Colonic mucosa (tissue), 4 donors: ENCODE data around the gene TSPAN16. TPM values are rescaled to one million over a fixed set of nuclear protein-coding genes. Genes with fewer than 3 reads are reported as not detected.

ENCODE experiments used
- DNase-seq: peaks from one replicate; pipeline ENCODE4 v3.0.0-alpha.2; 2020
- H3K27ac ChIP-seq: fragments of 200-600 bp; one replicate; pipeline ENCODE4 v1.8.0; 2021
- H3K27me3 ChIP-seq: fragments of 200-600 bp; one replicate; pipeline ENCODE4 v1.8.0; 2021
- H3K36me3 ChIP-seq: fragments of 200-600 bp; one replicate; pipeline ENCODE4 v1.8.0; 2021
- H3K4me1 ChIP-seq: fragments of 200-600 bp; one replicate; pipeline ENCODE4 v1.8.0; 2021; ENCODE audit warnings: mild to moderate bottlenecking
- H3K4me3 ChIP-seq: fragments of 200-600 bp; one replicate; pipeline ENCODE4 v1.8.0; 2021
- H3K9ac ChIP-seq, 2 donors: one replicate each; pipeline ENCODE4 v1.7.0; 2013; ENCODE audit warnings: control low read depth in 2 of 2, low read depth in 2 of 2, low read length in 2 of 2
- H3K9me3 ChIP-seq: fragments of 200-600 bp; one replicate; pipeline ENCODE4 v1.8.0; 2021
- intact Hi-C: fragments of 100-400 bp; cut with DNase I; formaldehyde crosslinking; loops from one replicate; pipeline ENCODE4 v1.14.1; 2022
- total RNA-seq, 2 donors: library from RNA; stranded (reverse); fragmentation: NEBNext Ultra II Directional in 1 of 2; extraction: Animal tissue kit (Norgen Biotek cat#: 25700) in 1 of 2; gene quantifications; one replicate each; pipeline ENCODE4 v1.2.1, GENCODE V29; 2021
- TF ChIP-seq, protein P1 (sequence below): fragments of 200-600 bp; IDR thresholded peaks from one replicate; pipeline ENCODE4 v1.8.0; 2022; ENCODE audit warnings: antibody characterized with exemption, mild to moderate bottlenecking
- donor health status: healthy.
- donor health status: DM: no; HTN: no; CAD: no.
- donor health status: DM: no; HTN: no; CAD: no.

The TSPAN16 gene
- total RNA-seq, 2 donors from 2014 or later: not detected

DNA sequence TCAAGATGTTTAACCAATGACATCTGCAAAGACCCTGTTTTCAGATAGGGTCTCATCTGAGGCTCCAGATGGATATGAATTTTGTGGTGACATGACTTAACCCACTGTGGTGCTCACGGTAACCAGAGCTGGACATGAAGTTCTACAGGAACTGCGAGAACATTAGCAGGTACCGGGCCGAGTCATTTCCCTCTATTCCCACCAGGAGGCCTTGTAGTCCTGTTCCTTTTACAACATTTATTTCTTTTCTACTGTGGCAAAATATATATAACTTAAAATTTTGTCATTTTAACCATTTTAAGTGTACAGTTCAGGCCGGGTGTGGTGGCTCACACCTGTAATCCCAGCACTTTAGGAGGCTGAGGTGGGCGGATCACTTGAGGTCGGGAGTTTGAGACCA, 7.6 kb upstream of the TSPAN16 start:
- intact Hi-C loops: no loop called here
- Histone ChIP-seq H3K9me3 (no peaks in the 10 kb centered on the region), H3K4me1 (no peaks in the 10 kb centered on the region), H3K9ac (no peak overlapping the region), H3K36me3 (no peaks in the 10 kb centered on the region), H3K27me3 (no peaks in the 10 kb centered on the region), H3K27ac (no peak overlapping the region), H3K4me3 (no peak overlapping the region)
- TF ChIP-seq, protein P1, sequence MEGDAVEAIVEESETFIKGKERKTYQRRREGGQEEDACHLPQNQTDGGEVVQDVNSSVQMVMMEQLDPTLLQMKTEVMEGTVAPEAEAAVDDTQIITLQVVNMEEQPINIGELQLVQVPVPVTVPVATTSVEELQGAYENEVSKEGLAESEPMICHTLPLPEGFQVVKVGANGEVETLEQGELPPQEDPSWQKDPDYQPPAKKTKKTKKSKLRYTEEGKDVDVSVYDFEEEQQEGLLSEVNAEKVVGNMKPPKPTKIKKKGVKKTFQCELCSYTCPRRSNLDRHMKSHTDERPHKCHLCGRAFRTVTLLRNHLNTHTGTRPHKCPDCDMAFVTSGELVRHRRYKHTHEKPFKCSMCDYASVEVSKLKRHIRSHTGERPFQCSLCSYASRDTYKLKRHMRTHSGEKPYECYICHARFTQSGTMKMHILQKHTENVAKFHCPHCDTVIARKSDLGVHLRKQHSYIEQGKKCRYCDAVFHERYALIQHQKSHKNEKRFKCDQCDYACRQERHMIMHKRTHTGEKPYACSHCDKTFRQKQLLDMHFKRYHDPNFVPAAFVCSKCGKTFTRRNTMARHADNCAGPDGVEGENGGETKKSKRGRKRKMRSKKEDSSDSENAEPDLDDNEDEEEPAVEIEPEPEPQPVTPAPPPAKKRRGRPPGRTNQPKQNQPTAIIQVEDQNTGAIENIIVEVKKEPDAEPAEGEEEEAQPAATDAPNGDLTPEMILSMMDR: peak; percentile 37
- no peak for DNase-seq

DNA sequence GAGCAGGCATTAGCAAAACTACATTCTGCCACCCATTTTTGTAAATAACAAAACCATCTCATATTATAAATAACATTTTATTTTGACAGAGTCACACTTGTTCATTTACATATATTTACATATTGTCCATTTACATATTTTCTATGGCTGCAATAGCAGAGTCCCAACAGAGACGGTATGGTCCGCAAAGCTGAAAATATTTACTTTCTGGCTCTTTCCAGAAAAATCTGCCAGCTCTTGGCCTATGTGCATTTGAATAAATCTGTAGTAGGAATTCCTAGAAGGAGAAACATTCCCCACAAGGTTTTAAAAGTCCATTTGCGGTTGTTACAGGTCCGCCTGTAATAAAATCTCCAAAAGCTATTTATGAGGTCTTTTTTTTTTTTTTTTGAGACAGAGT, 5.7 kb upstream of the TSPAN16 start:
- H3K9ac ChIP-seq: no peak overlapping the region
- no peak overlapping the region for H3K4me3 ChIP-seq
- H3K9me3 ChIP-seq: no peaks in the 10 kb centered on the region
- no peaks in the 10 kb centered on the region for H3K36me3 ChIP-seq
- TF ChIP-seq, protein P1: no peak
- intact Hi-C loops: loop anchor here (5.0 kb wide), 2 partner anchors 92 to 157 kb away; partner anchors contain the start of gene EPOR
- DNase-seq: no peak
- H3K27ac ChIP-seq: no peak overlapping the region
- no peaks in the 10 kb centered on the region for H3K27me3 ChIP-seq
- H3K4me1 ChIP-seq: no peaks in the 10 kb centered on the region

DNA sequence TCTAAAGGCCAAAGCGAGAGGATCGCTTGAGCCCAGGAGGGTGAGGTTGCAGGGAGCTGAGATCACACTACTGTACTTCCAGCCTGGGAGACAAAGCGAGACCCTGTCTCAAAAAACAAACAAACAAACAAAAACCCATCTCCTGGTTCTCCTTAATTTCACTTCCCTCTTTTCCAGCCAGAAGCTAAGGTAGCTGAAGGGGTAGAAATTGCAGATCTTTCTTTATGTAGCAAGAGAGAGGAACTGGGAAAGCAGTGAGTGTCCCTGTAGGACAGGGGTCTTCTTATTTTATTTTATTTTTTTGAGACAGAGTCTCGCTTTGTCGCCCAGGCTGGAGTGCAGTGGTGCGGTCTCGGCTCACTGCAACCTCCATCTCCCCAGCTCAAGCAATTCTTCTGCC, 4.5 kb upstream of the TSPAN16 start:
- DNase-seq: no peak
- Histone ChIP-seq H3K27ac (no peak overlapping the region), H3K4me1 (no peaks in the 10 kb centered on the region), H3K4me3 (no peak overlapping the region), H3K27me3 (no peaks in the 10 kb centered on the region), H3K9ac (no peak overlapping the region), H3K9me3 (no peaks in the 10 kb centered on the region), H3K36me3 (no peaks in the 10 kb centered on the region)
- intact Hi-C loops: loop anchor here (5.0 kb wide), 2 partner anchors 91 to 156 kb away; partner anchors contain the start of gene EPOR
- TF ChIP-seq, protein P1: no peak

DNA sequence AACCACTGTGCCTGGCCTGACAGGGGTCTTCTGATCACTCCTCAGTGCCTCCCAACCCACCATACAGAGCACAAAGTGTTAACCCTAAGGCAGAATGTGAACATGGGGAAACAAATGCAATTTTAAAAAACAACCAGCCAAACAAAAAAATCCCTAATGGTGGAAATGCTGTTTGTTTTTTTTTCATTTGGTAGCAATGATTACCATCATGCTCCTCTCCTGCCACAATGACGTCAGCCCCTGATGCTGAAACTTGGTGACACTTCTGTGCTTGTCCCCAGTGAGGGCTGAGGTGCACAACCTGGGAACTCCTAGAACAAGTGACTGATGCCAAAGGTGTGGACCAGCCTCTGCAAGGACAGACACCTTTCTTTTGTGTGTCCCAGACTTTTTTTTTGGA, 4.0 kb upstream of the TSPAN16 start:
- intact Hi-C loops: loop anchor here (5.0 kb wide), 2 partner anchors 90 to 155 kb away; partner anchors contain the start of gene EPOR
- Histone ChIP-seq H3K27me3 (no peaks in the 10 kb centered on the region), H3K9me3 (no peaks in the 10 kb centered on the region), H3K4me1 (no peaks in the 10 kb centered on the region), H3K9ac (no peak overlapping the region), H3K4me3 (no peak overlapping the region), H3K36me3 (no peaks in the 10 kb centered on the region), H3K27ac (no peak overlapping the region)
- TF ChIP-seq, protein P1: no peak
- DNase-seq: no peak

DNA sequence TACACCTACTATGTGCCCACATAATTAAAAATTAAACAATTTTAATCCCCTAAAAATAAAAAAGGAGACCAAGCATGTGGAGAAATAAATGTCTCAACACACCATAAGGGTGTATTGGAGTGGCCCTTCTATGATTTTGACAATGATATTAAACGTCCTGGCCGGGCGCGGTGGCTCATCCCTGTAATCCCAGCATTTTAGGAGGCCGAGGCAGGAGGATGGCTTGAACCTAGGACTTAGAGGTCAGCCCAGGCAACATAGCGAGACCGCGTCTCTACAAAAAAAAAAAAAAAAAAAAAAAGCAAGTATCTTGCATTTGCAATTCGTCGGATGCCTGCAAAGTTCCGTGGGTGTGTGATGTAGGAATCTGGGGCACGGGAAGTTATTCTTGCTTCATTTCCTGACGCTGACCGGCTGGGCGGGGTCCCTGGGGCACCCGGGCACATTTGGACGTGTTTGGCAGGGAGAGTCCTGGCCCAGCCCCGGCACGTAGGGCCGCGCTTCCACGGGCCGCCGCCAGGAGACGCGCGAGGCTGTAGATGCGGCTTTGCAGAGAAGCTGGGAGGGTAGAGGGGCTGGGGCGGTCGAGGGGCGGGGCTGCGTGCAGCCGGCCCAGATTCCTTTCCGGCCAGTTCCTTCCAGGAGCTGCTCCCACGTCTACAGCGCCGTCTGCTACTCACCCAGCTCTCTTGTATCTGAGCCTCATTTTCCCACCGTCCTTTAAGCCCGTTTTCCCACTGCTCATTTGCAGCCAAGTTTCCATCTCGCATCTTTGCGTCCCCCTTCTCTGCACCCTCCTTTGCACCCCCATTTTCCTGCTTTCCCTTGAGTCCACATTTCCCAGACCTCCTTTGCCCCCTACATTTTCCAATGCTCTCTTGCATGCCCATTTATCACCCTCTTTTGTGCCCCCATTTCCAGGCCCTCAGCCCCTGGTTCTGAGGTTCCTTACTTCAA, 2.2 kb upstream of the TSPAN16 start:
- Histone ChIP-seq H3K27me3 (no peaks in the 10 kb centered on the region), H3K4me1 (no peaks in the 10 kb centered on the region), H3K9me3 (no peaks in the 10 kb centered on the region), H3K27ac (no peak overlapping the region), H3K4me3 (peak overlapping the region; percentile 19), H3K36me3 (no peaks in the 10 kb centered on the region), H3K9ac (peak overlapping the region; percentile 15 to 43)
- intact Hi-C loops: loop anchor here (5.0 kb wide), 2 partner anchors 89 to 154 kb away; partner anchors contain the start of gene EPOR
- TF ChIP-seq, protein P1: peak; percentile 98
- peak; percentile 95 for DNase-seq
